Large intestine (tissue), 12 donors: ENCODE data around the gene TUBA8. TPM values are rescaled to one million over a fixed set of nuclear protein-coding genes. Genes with fewer than 3 reads are reported as not detected.
"Not testable (repeated sequence)": the region's sequence is repeated elsewhere in the genome, so short reads cannot be mapped to it uniquely, and the experiment has no call there.

Source experiments
- DNase-seq, 2 donors: peaks; one replicate each; pipeline versions ENCODE4 v3.0.0 to v3.0.0-alpha.2; 2013
- H3K27ac ChIP-seq: one replicate; pipeline ENCODE4 v1.5.1; 2013; ENCODE audit warnings: low read length
- H3K27me3 ChIP-seq: 2 replicates; pipeline ENCODE4 v1.6.1; 2013; ENCODE audit warnings: low read length; ENCODE audit not compliant: control insufficient read depth, insufficient read depth
- H3K36me3 ChIP-seq: 2 replicates; pipeline ENCODE4 v1.6.1; 2013; ENCODE audit warnings: low read length; ENCODE audit not compliant: control insufficient read depth, insufficient read depth
- H3K4me1 ChIP-seq: one replicate; pipeline ENCODE4 v1.6.1; 2013; ENCODE audit warnings: low read length; ENCODE audit not compliant: control insufficient read depth, insufficient read depth
- H3K4me3 ChIP-seq: one replicate; pipeline ENCODE4 v1.5.1; 2013; ENCODE audit warnings: low read length
- H3K9me3 ChIP-seq: one replicate; pipeline ENCODE4 v1.6.1; 2013; ENCODE audit warnings: mild to moderate bottlenecking, low read depth, low read length, moderate library complexity; ENCODE audit not compliant: control insufficient read depth
- WGBS: methylation state at CpG from one replicate; pipeline ENCODE4 v1.1.5; 2013; ENCODE audit warnings: low lambda C conversion rate; ENCODE audit not compliant: insufficient coverage; 5-methylcytosine and 5-hydroxymethylcytosine counted together
- long read RNA-seq, 11 donors: transcript quantifications; one replicate each; lab custom pipeline, GENCODE V29; 2026
- polyA plus RNA-seq: library from polyadenylated mRNA; unstranded; fragments of 120-200 nt; gene quantifications from one replicate; pipeline ENCODE4 v1.2.1, GENCODE V29; 2013

Gene TUBA8
- polyA plus RNA-seq = 1.9 TPM
- long read RNA-seq, donor 1 = 0 reads
- long read RNA-seq, donor 2 = 0 reads
- long read RNA-seq, donor 3 = 0 reads
- long read RNA-seq, donor 4 = 0 reads
- long read RNA-seq, donor 5 = 0 reads
- long read RNA-seq, donor 6 = 0 reads
- long read RNA-seq, donor 7 = 0 reads
- long read RNA-seq, donor 8 = 0 reads
- long read RNA-seq, donor 9 = 0 reads
- long read RNA-seq, donor 10 = 0 reads
- long read RNA-seq, donor 11 = 0 reads

- H3K27ac ChIP-seq = no peak within 1 kb of the TSS
- DNase-seq = peak; percentile 15 to 53
These were observed at the start of gene TUBA8 for GRCh38 chr22:18110194-18110953. Gene TUBA8 (plus strand): TSS chr22:18110809. CDS start chr22:18110866, 57 bp downstream.

GRCh38 chr22:18062421-18062820, 48.2 kb upstream of the TUBA8 start:
- no peaks in the 10 kb centered on the region for H3K36me3 ChIP-seq
- no peak for DNase-seq
- H3K4me3 ChIP-seq = no peak overlapping the region
- H3K4me1 ChIP-seq = peaks cover 64% of the 10 kb centered on the region
- 100% methylated on average over 1 of the region's 3 CpGs for WGBS
- H3K27ac ChIP-seq = no peak overlapping the region
- H3K9me3 ChIP-seq = no peaks in the 10 kb centered on the region
- no peaks in the 10 kb centered on the region for H3K27me3 ChIP-seq

More at GRCh38 chr22:18110194-18110953, at the start of gene TUBA8:
- Histone ChIP-seq H3K27me3 (peaks cover 26% of the 10 kb centered on the region), H3K9me3 (no peaks in the 10 kb centered on the region), H3K4me1 (peaks cover 5% of the 10 kb centered on the region), H3K4me3 (peak within 1 kb of the TSS; percentile 31), H3K36me3 (no peaks in the 10 kb centered on the region)
- no CpG with 5 or more reads among the region's 72 CpGs for WGBS

GRCh38 chr22:18063306-18063705, 47.3 kb upstream of the TUBA8 start:
- Histone ChIP-seq H3K4me3 (no peak overlapping the region), H3K9me3 (no peaks in the 10 kb centered on the region), H3K27me3 (no peaks in the 10 kb centered on the region), H3K36me3 (no peaks in the 10 kb centered on the region), H3K4me1 (peaks cover 65% of the 10 kb centered on the region), H3K27ac (no peak overlapping the region)
- WGBS = 83% methylated on average over 2 of the region's 7 CpGs
- DNase-seq = no peak

GRCh38 chr22:18063715-18064114, 46.9 kb upstream of the TUBA8 start:
- peaks cover 66% of the 10 kb centered on the region for H3K4me1 ChIP-seq
- DNase-seq, H3K36me3 ChIP-seq, H3K9me3 ChIP-seq, H3K27me3 ChIP-seq, H3K4me3 ChIP-seq, H3K27ac ChIP-seq: not testable (repeated sequence)
- WGBS = no CpG with 5 or more reads among the region's 6 CpGs

- H3K36me3 ChIP-seq = no peaks in the 10 kb centered on the region
- H3K4me3 ChIP-seq = no peak overlapping the region
- H3K27ac ChIP-seq = no peak overlapping the region
- peaks cover 67% of the 10 kb centered on the region for H3K4me1 ChIP-seq
- no peak for DNase-seq
- H3K9me3 ChIP-seq = no peaks in the 10 kb centered on the region
- no peaks in the 10 kb centered on the region for H3K27me3 ChIP-seq
- WGBS = no CpG with 5 or more reads among the region's 7 CpGs
These were observed 46.0 kb upstream of the TUBA8 start for GRCh38 chr22:18064636-18065035.

GRCh38 chr22:18065256-18065655, 45.4 kb upstream of the TUBA8 start:
- peaks cover 71% of the 10 kb centered on the region for H3K4me1 ChIP-seq
- no CpG with 5 or more reads among the region's 9 CpGs for WGBS

GRCh38 chr22:18066181-18066859, 44.3 kb upstream of the TUBA8 start:
- H3K4me1 ChIP-seq = peaks cover 73% of the 10 kb centered on the region
- H3K9me3 ChIP-seq = no peaks in the 10 kb centered on the region
- H3K27me3 ChIP-seq = no peaks in the 10 kb centered on the region
- H3K4me3 ChIP-seq = no peak overlapping the region
- 66% methylated on average over 4 of the region's 12 CpGs for WGBS
- H3K27ac ChIP-seq = no peak overlapping the region
- peak; percentile 64 to 78 for DNase-seq
- no peaks in the 10 kb centered on the region for H3K36me3 ChIP-seq

More at GRCh38 chr22:18065256-18065655, 45.4 kb upstream of the TUBA8 start:
- no peaks in the 10 kb centered on the region for H3K36me3 ChIP-seq
- no peak overlapping the region for H3K27ac ChIP-seq
- no peak for DNase-seq
- H3K27me3 ChIP-seq = no peaks in the 10 kb centered on the region
- no peaks in the 10 kb centered on the region for H3K9me3 ChIP-seq
- H3K4me3 ChIP-seq = no peak overlapping the region

GRCh38 chr22:18067121-18067520, 43.5 kb upstream of the TUBA8 start:
- Histone ChIP-seq H3K27me3 (no peaks in the 10 kb centered on the region), H3K27ac (peak overlapping the region; percentile 81), H3K9me3 (no peaks in the 10 kb centered on the region), H3K4me1 (peaks cover 68% of the 10 kb centered on the region), H3K4me3 (no peak overlapping the region), H3K36me3 (no peaks in the 10 kb centered on the region)
- DNase-seq = no peak
- WGBS = no CpG with 5 or more reads among the region's 3 CpGs

GRCh38 chr22:18067548-18068341, 42.9 kb upstream of the TUBA8 start:
- peak overlapping the region; percentile 81 for H3K27ac ChIP-seq
- no peak overlapping the region for H3K4me3 ChIP-seq
- no peaks in the 10 kb centered on the region for H3K9me3 ChIP-seq
- WGBS = 80% methylated on average over 1 of the region's 14 CpGs
- H3K4me1 ChIP-seq = peaks cover 68% of the 10 kb centered on the region
- H3K27me3 ChIP-seq = no peaks in the 10 kb centered on the region
- no peak for DNase-seq
- no peaks in the 10 kb centered on the region for H3K36me3 ChIP-seq
